Activated T-helper 1 cell treated with anti-CD3 and anti-CD28 coated beads, Interleukin-12 subunit alpha, Interleukin-12 subunit beta, Interleukin-2, Interleukin-4 antibody, amounts not matched to agents 30 ng/mL and 10 ng/mL and 1 ng/mL, durations not matched to agents 14 hours and 24 hours and 36 hours (primary cell): ENCODE results near the gene BCL2L14. TPM values are rescaled to one million over a fixed set of nuclear protein-coding genes. Genes with fewer than 3 reads are reported as not detected.

Source experiments
- DNase-seq: peaks from one replicate; pipeline ENCODE4 v3.0.0; 2021; ENCODE audit warnings: low spot score
- H3K27ac Mint-ChIP-seq: one replicate; pipeline ENCODE4 v1.8.0; 2021; ENCODE audit warnings: mild to moderate bottlenecking, mixed read lengths
- H3K27me3 Mint-ChIP-seq: one replicate; pipeline ENCODE4 v1.8.0; 2022; ENCODE audit warnings: mild to moderate bottlenecking, moderate library complexity, mixed read lengths; ENCODE audit not compliant: insufficient read depth
- H3K36me3 Mint-ChIP-seq: one replicate; pipeline ENCODE4 v1.8.0; 2021; ENCODE audit warnings: low read depth, mixed read lengths
- H3K4me1 Mint-ChIP-seq: one replicate; pipeline ENCODE4 v1.8.0; 2021; ENCODE audit warnings: low read depth, mixed read lengths
- H3K4me3 Mint-ChIP-seq: one replicate; pipeline ENCODE4 v1.8.0; 2021; ENCODE audit warnings: mild to moderate bottlenecking, moderate library complexity, mixed read lengths
- H3K9me3 Mint-ChIP-seq: one replicate; pipeline ENCODE4 v1.8.0; 2021; ENCODE audit warnings: mixed read lengths
- intact Hi-C: fragments of 100-400 bp; cut with micrococcal nuclease; formaldehyde crosslinking; loops from one replicate; pipeline ENCODE4 v1.15.1; 2024
- total RNA-seq: library from RNA; stranded (reverse); gene quantifications from 2 replicates; pipeline ENCODE4 v1.2.3, GENCODE V29; 2022

The BCL2L14 gene
- total RNA-seq, 1 donor from 2014 or later, result 11.0 TPM

GRCh38 chr12:12069821-12070548 lies 754 bp upstream of the BCL2L14 start:
- no peak for DNase-seq
- intact Hi-C loops, result loop anchor here (2.0 to 5.0 kb wide), 3 partner anchors 59 to 197 kb away; partner anchors contain the start of gene LRP6
- Mint-ChIP-seq H3K4me1 (peaks cover 49% of the 10 kb centered on the region), H3K27ac (peak overlapping the region; percentile 76), H3K27me3 (peaks cover 3% of the 10 kb centered on the region), H3K36me3 (peaks cover 2% of the 10 kb centered on the region), H3K4me3 (no peak overlapping the region), H3K9me3 (no peaks in the 10 kb centered on the region)

- peak overlapping the region; percentile 8 for H3K27ac Mint-ChIP-seq
- intact Hi-C loops, result loop anchor here (5.0 kb wide), 1 partner anchor 195 kb away; the partner anchor contains the start of gene LRP6
- H3K4me1 Mint-ChIP-seq, result peaks cover 49% of the 10 kb centered on the region
- H3K27me3 Mint-ChIP-seq, result peaks cover 3% of the 10 kb centered on the region
- peak overlapping the region; percentile 88 for H3K4me3 Mint-ChIP-seq
- H3K36me3 Mint-ChIP-seq, result peaks cover 2% of the 10 kb centered on the region
- no peaks in the 10 kb centered on the region for H3K9me3 Mint-ChIP-seq
- peak; percentile 22 for DNase-seq
Observed at GRCh38 chr12:12072064-12072760, 1.5 kb downstream of the BCL2L14 start.

- H3K4me3 Mint-ChIP-seq, result no peak overlapping the region
- no peaks in the 10 kb centered on the region for H3K9me3 Mint-ChIP-seq
- H3K27me3 Mint-ChIP-seq, result no peaks in the 10 kb centered on the region
- no peaks in the 10 kb centered on the region for H3K4me1 Mint-ChIP-seq
- intact Hi-C loops, result no loop called here
- no peak overlapping the region for H3K27ac Mint-ChIP-seq
- no peak for DNase-seq
- no peaks in the 10 kb centered on the region for H3K36me3 Mint-ChIP-seq
Observed at GRCh38 chr12:12079291-12079690, 8.6 kb downstream of the BCL2L14 start.

- intact Hi-C loops, result loop anchor here (1.0 to 2.0 kb wide), 2 partner anchors 245 to 253 kb away; no protein-coding TSS in a partner anchor
- DNase-seq, result no peak
Observed at GRCh38 chr12:12081836-12082497, 11.2 kb downstream of the BCL2L14 start.

GRCh38 chr12:12083688-12084087 lies 12.9 kb downstream of the BCL2L14 start:
- H3K36me3 Mint-ChIP-seq, result no peaks in the 10 kb centered on the region
- H3K27me3 Mint-ChIP-seq, result no peaks in the 10 kb centered on the region
- no peaks in the 10 kb centered on the region for H3K9me3 Mint-ChIP-seq
- intact Hi-C loops, result no loop called here
- no peak for DNase-seq
- no peaks in the 10 kb centered on the region for H3K4me1 Mint-ChIP-seq
- no peak overlapping the region for H3K27ac Mint-ChIP-seq
- H3K4me3 Mint-ChIP-seq, result no peak overlapping the region

More at GRCh38 chr12:12081836-12082497, 11.2 kb downstream of the BCL2L14 start:
- Mint-ChIP-seq H3K36me3 (no peaks in the 10 kb centered on the region), H3K4me1 (no peaks in the 10 kb centered on the region), H3K4me3 (no peak overlapping the region), H3K9me3 (no peaks in the 10 kb centered on the region), H3K27ac (no peak overlapping the region), H3K27me3 (no peaks in the 10 kb centered on the region)

- Mint-ChIP-seq H3K27ac (no peak overlapping the region), H3K9me3 (no peaks in the 10 kb centered on the region), H3K4me1 (no peaks in the 10 kb centered on the region), H3K36me3 (no peaks in the 10 kb centered on the region), H3K27me3 (peaks cover 8% of the 10 kb centered on the region), H3K4me3 (no peak overlapping the region)
- DNase-seq, result no peak
- intact Hi-C loops, result no loop called here
Observed at GRCh38 chr12:12086362-12086761, 15.6 kb downstream of the BCL2L14 start.

GRCh38 chr12:12086973-12087692 lies 16.4 kb downstream of the BCL2L14 start:
- Mint-ChIP-seq H3K9me3 (no peaks in the 10 kb centered on the region), H3K4me3 (no peak overlapping the region)

GRCh38 chr12:12087693-12088034 lies 16.9 kb downstream of the BCL2L14 start:
- no peaks in the 10 kb centered on the region for H3K9me3 Mint-ChIP-seq
- no peaks in the 10 kb centered on the region for H3K36me3 Mint-ChIP-seq
- H3K27ac Mint-ChIP-seq, result no peak overlapping the region
- no peak for DNase-seq
- intact Hi-C loops, result no loop called here
- H3K4me1 Mint-ChIP-seq, result no peaks in the 10 kb centered on the region
- H3K27me3 Mint-ChIP-seq, result peaks cover 8% of the 10 kb centered on the region
- no peak overlapping the region for H3K4me3 Mint-ChIP-seq

More at GRCh38 chr12:12086973-12087692, 16.4 kb downstream of the BCL2L14 start:
- H3K36me3 Mint-ChIP-seq, result no peaks in the 10 kb centered on the region
- no peak overlapping the region for H3K27ac Mint-ChIP-seq
- H3K27me3 Mint-ChIP-seq, result peaks cover 8% of the 10 kb centered on the region
- no peaks in the 10 kb centered on the region for H3K4me1 Mint-ChIP-seq
- no peak for DNase-seq
- intact Hi-C loops, result no loop called here

GRCh38 chr12:12088147-12088546 lies 17.4 kb downstream of the BCL2L14 start:
- intact Hi-C loops, result no loop called here
- Mint-ChIP-seq H3K36me3 (no peaks in the 10 kb centered on the region), H3K4me1 (no peaks in the 10 kb centered on the region), H3K27me3 (peaks cover 8% of the 10 kb centered on the region), H3K4me3 (no peak overlapping the region), H3K9me3 (no peaks in the 10 kb centered on the region), H3K27ac (no peak overlapping the region)
- no peak for DNase-seq

GRCh38 chr12:12088761-12089160 lies 18.0 kb downstream of the BCL2L14 start:
- intact Hi-C loops, result no loop called here
- Mint-ChIP-seq H3K9me3 (no peaks in the 10 kb centered on the region), H3K36me3 (no peaks in the 10 kb centered on the region), H3K4me1 (no peaks in the 10 kb centered on the region), H3K27me3 (peaks cover 8% of the 10 kb centered on the region), H3K27ac (no peak overlapping the region), H3K4me3 (no peak overlapping the region)
- no peak for DNase-seq

- Mint-ChIP-seq H3K27ac (no peak overlapping the region), H3K27me3 (peaks cover 10% of the 10 kb centered on the region), H3K4me3 (no peak overlapping the region), H3K9me3 (no peaks in the 10 kb centered on the region), H3K4me1 (no peaks in the 10 kb centered on the region), H3K36me3 (peaks cover 7% of the 10 kb centered on the region)
- DNase-seq, result no peak
- intact Hi-C loops, result no loop called here
Observed at GRCh38 chr12:12091071-12091470, 20.3 kb downstream of the BCL2L14 start.

GRCh38 chr12:12091977-12092663 lies 21.4 kb downstream of the BCL2L14 start:
- intact Hi-C loops, result no loop called here

More at GRCh38 chr12:12091977-12092663, 21.4 kb downstream of the BCL2L14 start:
- peaks cover 10% of the 10 kb centered on the region for H3K27me3 Mint-ChIP-seq
- H3K4me1 Mint-ChIP-seq, result no peaks in the 10 kb centered on the region
- H3K36me3 Mint-ChIP-seq, result peaks cover 7% of the 10 kb centered on the region
- H3K27ac Mint-ChIP-seq, result no peak overlapping the region
- no peak overlapping the region for H3K4me3 Mint-ChIP-seq
- H3K9me3 Mint-ChIP-seq, result no peaks in the 10 kb centered on the region
- DNase-seq, result no peak
